GM19099 (cell line): Measurements from ENCODE around the gene PTPRR.

Experiments
- POLR2A ChIP-seq: IDR thresholded peaks from 3 replicates; pipeline ENCODE4 v1.6.1; 2011; ENCODE audit warnings: low read depth; ENCODE audit not compliant: insufficient read length; ENCODE audit errors: extremely low read depth

PTPRR gene, protein sequence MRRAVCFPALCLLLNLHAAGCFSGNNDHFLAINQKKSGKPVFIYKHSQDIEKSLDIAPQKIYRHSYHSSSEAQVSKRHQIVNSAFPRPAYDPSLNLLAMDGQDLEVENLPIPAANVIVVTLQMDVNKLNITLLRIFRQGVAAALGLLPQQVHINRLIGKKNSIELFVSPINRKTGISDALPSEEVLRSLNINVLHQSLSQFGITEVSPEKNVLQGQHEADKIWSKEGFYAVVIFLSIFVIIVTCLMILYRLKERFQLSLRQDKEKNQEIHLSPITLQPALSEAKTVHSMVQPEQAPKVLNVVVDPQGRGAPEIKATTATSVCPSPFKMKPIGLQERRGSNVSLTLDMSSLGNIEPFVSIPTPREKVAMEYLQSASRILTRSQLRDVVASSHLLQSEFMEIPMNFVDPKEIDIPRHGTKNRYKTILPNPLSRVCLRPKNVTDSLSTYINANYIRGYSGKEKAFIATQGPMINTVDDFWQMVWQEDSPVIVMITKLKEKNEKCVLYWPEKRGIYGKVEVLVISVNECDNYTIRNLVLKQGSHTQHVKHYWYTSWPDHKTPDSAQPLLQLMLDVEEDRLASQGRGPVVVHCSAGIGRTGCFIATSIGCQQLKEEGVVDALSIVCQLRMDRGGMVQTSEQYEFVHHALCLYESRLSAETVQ

GRCh38 chr12:70920251-70920851 lies at the start of gene PTPRR:
TSS of gene PTPRR (minus strand) at chr12:70920738. CDS start at chr12:70920390, 348 bp downstream.
- no peak for TF ChIP-seq POLR2A

GRCh38 chr12:70966996-70967790 lies 46.7 kb upstream of the PTPRR start:
- TF ChIP-seq POLR2A: no peak

DNA sequence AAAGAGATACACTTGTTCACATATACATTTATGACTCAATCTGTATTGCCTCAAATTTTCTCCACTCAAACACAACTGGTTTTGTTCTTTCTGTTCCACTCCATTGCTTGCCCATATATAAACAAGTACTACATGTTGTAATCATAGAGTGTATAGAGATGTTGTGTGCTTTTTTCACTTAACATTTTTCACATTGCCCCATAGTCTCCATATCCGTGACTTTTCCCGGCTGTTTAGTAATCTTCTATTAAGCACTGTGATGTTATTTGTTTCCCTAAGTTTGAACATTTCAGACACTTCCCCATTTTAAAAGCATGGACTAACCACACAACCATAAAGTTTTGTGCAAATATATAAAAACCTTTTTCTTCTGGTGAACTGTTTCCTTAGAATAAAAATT lies 45.5 kb upstream of the PTPRR start:
- TF ChIP-seq POLR2A: no peak

DNA sequence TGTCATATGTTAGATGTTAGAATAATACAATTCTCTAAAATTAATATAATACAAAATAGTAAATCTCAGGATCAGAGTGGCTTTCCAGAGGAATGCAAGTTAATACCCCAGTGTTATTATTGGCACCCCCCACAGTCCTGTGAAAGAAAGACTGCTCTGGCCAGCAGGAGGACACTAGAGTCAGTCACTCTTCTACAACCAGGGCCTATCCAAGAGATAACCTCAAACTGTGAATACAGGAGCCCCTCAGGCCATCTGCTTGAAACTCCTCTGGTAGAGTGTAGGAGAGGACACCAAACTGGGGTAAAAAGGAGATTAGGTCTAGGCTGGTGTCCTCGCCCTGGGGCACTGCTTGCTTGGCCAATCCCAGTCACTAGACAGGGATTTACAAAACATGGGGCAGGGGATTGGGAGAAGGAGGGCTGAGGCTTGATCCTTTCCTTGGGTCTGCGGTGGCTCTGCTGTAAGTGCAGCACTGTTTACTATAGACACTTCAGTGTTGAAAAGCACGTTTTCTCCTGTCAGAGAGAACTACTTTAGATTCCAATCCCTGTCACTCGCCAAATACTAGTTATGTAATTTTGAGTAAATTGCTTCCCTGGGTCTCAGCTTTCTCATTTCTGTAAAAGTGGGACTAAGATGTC lies 44.5 kb upstream of the PTPRR start:
- TF ChIP-seq POLR2A: no peak

GRCh38 chr12:70963081-70963660 lies 42.6 kb upstream of the PTPRR start:
- no peak for TF ChIP-seq POLR2A

- no peak for TF ChIP-seq POLR2A
These were observed 41.8 kb upstream of the PTPRR start for GRCh38 chr12:70962226-70962794.

- TF ChIP-seq POLR2A: no peak
These were observed 39.9 kb upstream of the PTPRR start for GRCh38 chr12:70960484-70960883.

- TF ChIP-seq POLR2A: no peak
These were observed 34.9 kb upstream of the PTPRR start for GRCh38 chr12:70955415-70955814.

DNA sequence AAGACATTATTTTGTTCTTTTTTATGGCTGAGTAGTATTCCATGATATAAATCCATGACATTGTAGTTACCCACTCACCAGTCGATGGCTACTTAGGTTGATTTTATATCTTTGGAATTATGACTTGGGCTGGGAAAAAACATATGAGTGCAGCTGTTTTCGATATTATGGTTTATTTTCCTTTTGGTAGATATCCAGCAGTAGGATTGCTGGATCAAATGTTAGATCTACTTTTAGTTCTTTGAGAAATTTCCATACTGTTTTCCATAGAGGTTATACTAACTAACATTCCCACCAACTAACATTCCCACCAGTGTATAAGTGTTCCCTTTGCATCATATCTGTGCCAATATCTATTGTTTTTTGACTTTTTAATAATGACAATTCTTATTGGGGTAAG lies 29.9 kb upstream of the PTPRR start:
- no peak for TF ChIP-seq POLR2A

- no peak for TF ChIP-seq POLR2A
These were observed 28.4 kb upstream of the PTPRR start for GRCh38 chr12:70948976-70949336.

- TF ChIP-seq POLR2A: no peak
These were observed 27.9 kb upstream of the PTPRR start for GRCh38 chr12:70948236-70948975.

- no peak for TF ChIP-seq POLR2A
These were observed 15.8 kb upstream of the PTPRR start for GRCh38 chr12:70936203-70936813.

GRCh38 chr12:70933133-70933532 lies 12.6 kb upstream of the PTPRR start:
- TF ChIP-seq POLR2A: no peak
